Right kidney (tissue), 1 donor: ENCODE data around the gene ARID2.

Source experiments
- DNase-seq: peaks from one replicate; pipeline ENCODE4 v3.0.0-alpha.2; 2016

Gene ARID2

GRCh38 chr12:45866299-45866698 is 136.8 kb downstream of the ARID2 start:
- DNase-seq, result no peak

- DNase-seq, result no peak
Measured at GRCh38 chr12:45872446-45872845, 142.9 kb downstream of the ARID2 start.

DNA sequence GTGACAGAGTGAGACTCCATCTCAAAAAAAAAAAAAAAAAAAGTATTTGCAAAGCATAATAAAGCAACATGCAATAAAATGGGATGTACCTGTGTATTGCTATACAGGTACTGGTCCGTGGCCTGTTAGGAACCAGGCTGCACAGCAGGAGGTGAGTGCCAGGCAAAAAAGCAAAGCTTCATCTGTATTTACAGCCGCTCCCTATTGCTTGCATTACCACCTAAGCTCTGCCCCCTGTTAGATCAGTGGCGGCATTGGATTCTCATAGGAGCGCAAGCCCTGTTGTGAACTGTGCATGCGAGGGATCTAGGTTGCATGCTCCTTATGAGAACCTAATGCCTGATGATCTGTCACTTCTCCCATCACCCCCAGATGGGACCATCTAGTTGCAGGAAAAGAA is 147.6 kb downstream of the ARID2 start:
- no peak for DNase-seq

GRCh38 chr12:45878630-45879255 is 149.2 kb downstream of the ARID2 start:
- no peak for DNase-seq

- DNase-seq, result no peak
Measured at GRCh38 chr12:45879363-45879895, 149.9 kb downstream of the ARID2 start.

GRCh38 chr12:45880533-45880932 is 151.0 kb downstream of the ARID2 start:
- no peak for DNase-seq

GRCh38 chr12:45883187-45883586 is 153.7 kb downstream of the ARID2 start:
- no peak for DNase-seq

DNA sequence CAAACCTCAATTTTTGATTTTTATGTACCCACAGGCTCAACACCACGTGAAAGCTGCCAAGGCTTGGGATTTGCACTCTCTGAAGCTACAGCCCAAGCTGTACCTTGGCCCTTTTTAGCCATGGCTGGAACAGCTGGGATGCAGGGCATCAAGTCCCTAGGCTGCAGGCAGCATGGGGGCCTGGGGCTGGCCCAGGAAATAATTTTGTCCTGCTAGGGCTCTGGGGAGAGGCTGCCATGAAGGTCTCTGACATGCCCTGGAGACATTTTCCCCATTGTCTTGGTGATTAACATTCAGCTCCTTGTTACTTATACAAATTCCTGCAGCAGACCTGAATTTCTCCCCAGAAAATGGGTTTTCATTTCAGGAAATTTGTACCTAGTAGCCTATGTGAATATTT is 157.2 kb downstream of the ARID2 start:
- no peak for DNase-seq

GRCh38 chr12:45887544-45887943 is 158.0 kb downstream of the ARID2 start:
- no peak for DNase-seq

GRCh38 chr12:45890276-45890675 is 160.8 kb downstream of the ARID2 start:
- no peak for DNase-seq

DNA sequence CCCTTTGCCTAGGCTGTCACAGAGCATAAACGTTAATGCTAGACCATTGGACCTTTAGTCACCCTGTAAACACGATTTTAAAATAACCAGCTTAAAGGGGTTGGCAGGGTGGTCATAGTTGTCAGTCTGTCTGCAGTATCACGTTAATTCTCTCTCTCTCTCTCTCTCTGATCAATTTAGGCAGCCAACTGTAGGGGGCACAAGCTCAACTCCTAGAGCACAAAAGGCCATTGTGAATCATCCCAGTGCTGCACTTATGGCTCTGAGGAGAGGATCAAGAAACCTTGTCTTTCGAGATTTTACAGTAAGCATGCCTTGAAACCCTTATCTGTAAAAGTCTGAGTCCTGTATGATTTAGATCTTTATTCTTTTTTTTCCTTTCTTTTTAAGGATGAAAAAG is 163.7 kb downstream of the ARID2 start:
- no peak for DNase-seq

- no peak for DNase-seq
Measured at GRCh38 chr12:45895961-45896360, 166.5 kb downstream of the ARID2 start.

- DNase-seq, result no peak
Measured at GRCh38 chr12:45898094-45898493, 168.6 kb downstream of the ARID2 start.

DNA sequence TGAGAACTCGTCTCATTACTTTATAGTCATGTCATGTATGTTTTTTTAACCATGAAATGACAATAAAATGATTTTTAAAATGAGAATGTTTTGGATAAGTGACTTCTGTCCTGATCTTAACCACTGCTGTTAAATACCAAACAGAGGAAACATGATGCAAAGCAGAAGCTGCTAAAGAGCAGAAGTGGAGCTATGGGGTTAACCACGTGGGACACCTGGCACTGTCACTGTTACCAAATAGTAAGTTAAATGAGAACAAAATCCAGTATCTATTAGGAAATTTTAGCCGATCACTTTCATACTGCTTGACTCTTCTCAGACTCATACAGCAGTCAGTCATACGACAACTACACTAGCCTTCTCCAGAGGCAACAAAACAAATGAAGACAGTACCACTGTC is 178.4 kb downstream of the ARID2 start:
- no peak for DNase-seq

DNA sequence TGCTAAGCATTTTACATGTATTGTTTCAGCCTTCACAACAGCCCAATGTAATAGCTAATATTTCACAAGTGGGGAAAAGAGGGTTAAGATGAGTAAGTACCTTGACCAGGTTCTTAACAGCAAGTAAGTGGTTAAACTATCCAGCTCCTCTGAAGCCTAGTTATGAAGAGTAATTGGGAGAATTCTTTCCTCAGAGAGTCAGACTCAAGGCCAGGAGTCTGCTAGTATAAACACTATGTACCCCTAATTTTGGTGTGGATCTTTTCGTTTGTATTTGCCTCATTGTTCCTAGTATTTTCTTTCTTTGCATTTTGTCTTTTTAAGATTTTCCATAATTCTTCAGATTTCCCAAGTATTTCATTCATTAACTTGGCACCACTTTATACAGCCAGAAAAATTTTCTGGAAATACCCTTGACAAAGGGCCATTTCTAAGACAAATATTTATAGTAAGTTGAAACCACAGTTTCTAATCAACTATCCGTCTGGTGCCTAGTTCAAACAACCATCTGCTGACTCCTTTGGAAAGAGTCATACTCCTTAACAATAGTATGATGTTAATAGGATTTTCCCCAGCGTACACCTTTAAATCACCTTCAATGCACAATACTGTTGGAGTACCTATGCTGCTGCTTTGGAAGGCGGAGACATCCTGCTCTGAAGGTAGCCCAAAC is 179.7 kb downstream of the ARID2 start:
- DNase-seq, result no peak

DNA sequence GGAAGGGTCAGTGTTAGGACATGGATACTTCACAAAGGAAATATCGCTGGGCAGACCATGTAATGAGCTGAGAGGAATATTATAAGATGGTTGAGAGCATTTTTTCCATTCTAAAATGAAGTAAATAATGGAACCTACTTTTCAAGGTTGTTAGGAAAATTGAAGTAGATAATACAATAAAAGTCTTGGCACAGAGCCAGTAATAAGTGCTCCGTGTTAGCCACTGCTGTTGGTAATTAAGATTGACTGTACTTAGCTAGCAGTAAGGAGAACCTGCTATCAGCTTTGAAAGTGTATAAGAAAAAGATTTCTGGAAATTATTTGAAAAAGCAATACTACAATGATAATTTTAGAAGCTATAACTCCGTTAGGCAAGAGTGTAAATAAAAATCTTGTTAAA is 183.3 kb downstream of the ARID2 start:
- DNase-seq, result no peak

DNA sequence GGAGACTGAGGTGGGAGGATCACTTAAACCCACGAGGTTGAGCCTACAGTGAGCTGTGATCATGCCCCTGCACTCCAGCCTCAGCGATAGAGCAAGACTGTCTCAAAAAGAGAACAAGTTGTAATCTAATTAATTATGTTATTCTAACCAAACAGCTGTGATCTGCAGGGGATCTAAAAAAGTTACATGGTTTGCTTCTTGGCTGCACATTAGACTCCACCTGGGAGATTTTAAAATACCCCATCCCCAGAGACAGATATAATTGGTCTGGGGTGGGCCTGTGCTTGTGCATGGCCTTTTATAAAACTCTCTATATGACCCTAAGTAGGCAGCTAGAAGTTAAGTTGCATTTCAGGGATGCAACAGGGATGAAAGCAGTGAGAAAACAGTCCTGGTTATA is 184.1 kb downstream of the ARID2 start:
- DNase-seq, result no peak

- DNase-seq, result no peak
Measured at GRCh38 chr12:45914090-45914489, 184.6 kb downstream of the ARID2 start.

GRCh38 chr12:45915405-45915804 is 185.9 kb downstream of the ARID2 start:
- no peak for DNase-seq

DNA sequence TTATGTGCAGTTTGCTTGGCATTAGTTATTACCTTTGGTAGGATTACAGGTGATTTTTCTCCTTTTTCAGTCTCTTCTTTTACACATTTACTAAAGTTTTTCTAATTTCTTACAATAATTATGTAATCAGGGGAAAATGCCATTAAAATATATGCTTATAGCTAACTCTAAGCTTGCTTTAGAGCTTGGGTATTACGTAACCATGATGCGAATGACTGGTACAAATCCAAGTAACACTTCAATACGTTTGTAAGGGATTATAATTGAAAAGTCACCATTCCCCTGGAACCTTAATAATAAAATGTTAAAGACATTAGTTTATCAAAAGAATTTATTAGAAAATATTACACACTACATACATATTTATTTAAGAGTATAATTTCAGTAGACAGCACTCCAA is 189.3 kb downstream of the ARID2 start:
- no peak for DNase-seq

GRCh38 chr12:45928309-45928708 is 198.8 kb downstream of the ARID2 start:
- no peak for DNase-seq

DNA sequence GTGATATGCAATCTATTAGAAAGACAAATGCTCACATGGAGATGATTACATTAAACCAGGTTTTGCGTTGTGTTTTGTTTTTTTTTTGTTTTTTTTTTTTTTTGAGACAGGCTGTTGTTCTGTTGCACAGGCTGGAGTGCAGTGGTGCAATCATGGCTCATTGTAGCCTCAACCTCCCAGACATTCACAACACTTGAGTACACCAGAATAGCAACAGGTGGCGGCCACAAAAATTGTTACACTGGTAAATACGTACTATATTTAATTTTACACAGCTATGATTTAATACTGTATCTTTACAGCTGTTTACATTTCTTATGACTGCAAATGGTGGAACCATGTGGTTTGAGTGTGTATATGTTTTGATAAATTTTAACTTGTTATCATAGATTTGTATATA is 200.9 kb downstream of the ARID2 start:
- DNase-seq, result no peak

- no peak for DNase-seq
Measured at GRCh38 chr12:45933504-45933903, 204.0 kb downstream of the ARID2 start.

- no peak for DNase-seq
Measured at GRCh38 chr12:45934956-45935355, 205.4 kb downstream of the ARID2 start.
